GM21825 (cell line): ENCODE data around the gene AMOTL1.

Source experiments
- ATAC-seq: cut with Tn5 transposase; IDR thresholded peaks from one replicate; pipeline ENCODE4 v1.9.1; 2021; ENCODE audit warnings: mild to moderate bottlenecking, moderate library complexity; ENCODE audit not compliant: unreplicated experiment

The AMOTL1 gene, protein sequence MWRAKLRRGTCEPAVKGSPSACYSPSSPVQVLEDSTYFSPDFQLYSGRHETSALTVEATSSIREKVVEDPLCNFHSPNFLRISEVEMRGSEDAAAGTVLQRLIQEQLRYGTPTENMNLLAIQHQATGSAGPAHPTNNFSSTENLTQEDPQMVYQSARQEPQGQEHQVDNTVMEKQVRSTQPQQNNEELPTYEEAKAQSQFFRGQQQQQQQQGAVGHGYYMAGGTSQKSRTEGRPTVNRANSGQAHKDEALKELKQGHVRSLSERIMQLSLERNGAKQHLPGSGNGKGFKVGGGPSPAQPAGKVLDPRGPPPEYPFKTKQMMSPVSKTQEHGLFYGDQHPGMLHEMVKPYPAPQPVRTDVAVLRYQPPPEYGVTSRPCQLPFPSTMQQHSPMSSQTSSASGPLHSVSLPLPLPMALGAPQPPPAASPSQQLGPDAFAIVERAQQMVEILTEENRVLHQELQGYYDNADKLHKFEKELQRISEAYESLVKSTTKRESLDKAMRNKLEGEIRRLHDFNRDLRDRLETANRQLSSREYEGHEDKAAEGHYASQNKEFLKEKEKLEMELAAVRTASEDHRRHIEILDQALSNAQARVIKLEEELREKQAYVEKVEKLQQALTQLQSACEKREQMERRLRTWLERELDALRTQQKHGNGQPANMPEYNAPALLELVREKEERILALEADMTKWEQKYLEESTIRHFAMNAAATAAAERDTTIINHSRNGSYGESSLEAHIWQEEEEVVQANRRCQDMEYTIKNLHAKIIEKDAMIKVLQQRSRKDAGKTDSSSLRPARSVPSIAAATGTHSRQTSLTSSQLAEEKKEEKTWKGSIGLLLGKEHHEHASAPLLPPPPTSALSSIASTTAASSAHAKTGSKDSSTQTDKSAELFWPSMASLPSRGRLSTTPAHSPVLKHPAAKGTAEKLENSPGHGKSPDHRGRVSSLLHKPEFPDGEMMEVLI

DNA sequence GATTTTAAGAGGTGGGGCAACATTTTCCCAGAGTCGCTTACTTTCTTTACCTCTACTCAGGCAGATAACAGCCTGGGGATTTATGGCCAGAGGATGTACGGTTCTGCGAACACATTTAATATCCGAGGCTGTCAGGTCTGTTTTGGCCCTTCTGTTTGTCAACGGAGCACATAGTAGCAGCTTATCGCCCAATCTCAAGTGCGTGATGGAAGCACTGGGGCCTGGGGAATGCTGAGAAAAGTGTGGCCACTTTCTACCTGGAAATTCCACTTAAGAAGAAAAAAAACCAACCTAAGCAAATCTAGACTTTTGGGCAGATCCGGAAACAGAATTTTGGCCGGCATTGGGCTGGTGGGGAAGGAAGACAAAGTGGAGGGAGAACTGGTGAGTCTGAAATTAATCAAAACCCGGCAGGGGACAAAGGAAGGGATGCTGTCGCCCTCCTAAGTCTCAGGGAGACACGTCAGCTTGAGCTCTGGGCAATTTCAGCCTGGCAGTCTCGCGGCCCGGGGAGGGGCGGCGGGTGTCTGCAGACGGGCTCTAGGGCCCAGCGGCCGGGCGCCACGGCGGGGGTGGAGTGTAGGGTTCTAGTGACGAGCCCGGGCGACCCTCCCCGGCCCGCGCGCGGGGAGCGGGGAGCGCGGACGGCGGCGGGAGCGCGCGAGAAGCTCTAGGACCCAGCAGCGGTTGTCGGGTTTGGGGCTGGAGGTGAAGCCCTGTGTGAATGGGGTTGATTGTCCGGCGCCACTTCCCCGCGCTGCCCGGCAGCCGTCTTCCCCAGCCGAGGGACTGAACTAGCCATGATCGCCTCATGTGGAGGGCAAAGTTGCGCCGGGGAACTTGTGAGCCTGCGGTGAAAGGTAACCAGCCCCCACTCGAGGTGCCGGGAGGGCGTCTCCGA lies at the start of gene AMOTL1:
Gene AMOTL1, plus strand, starts transcription at position 656 of the 901 bp plus-strand sequence. Its CDS starts 156 bp downstream, at position 812.
- peak; percentile 82 for ATAC-seq

DNA sequence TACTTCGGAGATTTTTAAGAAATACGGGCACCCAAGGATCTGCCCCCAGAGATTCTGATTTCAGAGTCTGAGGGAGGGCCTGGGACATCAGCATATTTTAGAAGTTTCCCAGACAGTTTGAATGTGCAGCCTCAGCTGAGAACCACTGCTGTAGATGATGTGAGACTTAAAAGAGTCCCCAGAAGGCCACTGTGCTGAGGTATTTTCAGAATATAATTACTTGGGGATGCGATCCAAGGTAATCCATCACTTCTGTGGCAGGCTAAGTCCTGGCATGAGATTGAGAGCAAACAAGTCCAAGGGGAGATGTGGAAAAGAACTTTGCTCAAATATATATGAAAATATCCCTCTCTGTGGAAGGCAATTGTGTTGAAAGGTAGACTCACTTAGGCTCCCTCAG lies 48.3 kb upstream of the AMOTL1 start:
- no peak for ATAC-seq

DNA sequence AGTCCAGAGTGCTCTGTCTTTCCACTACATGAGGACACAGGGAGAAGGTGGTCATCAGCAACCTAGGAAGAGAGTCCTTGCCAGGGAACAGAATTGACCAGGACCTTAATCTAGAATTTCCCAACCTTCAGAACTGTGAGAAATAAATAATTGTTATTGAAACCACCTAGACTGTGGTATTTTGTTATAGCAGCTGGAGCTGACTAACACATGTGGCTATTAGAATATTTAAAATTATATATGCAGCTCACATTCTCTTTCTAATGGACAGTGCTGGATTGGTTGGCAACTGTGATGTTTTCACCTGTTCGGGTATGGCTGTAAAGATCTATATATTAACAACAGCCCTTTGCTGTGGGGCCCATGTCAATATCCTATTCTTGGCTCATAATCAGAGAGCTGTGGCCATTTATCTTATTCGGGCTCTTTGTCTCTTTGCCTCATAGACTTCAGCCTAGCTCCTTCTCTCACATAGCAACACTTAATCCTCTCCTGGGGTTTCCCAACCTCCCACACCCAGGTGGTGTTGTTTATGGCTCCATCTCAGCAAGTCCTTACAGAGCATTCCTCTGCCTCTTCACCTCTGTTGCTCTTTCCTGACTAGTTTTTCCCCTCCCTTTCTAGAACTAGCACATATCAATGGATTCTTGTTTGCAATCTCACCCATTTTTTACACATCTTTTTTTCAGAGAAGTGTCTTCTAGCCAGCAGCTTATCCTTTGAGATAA lies 46.4 kb upstream of the AMOTL1 start:
- ATAC-seq: no peak

DNA sequence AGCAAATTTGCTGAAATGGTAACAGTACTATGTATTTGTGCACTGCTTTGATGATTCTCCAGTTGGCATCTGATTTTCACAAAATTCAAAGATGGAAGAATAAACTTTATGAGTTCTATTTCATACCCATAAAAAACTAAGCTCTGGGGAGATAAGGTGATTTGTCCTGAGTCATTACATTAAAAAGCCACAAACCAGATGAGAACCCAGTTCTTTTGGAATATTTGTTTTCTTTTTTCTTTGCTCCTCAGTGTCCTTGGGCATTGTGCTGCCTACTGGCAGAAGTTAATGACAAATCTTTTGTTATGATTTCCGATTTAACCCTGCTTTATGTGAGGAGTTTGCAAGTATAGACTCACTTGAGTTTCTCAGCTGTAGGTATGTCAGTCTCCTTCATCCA lies 45.4 kb upstream of the AMOTL1 start:
- ATAC-seq: no peak

DNA sequence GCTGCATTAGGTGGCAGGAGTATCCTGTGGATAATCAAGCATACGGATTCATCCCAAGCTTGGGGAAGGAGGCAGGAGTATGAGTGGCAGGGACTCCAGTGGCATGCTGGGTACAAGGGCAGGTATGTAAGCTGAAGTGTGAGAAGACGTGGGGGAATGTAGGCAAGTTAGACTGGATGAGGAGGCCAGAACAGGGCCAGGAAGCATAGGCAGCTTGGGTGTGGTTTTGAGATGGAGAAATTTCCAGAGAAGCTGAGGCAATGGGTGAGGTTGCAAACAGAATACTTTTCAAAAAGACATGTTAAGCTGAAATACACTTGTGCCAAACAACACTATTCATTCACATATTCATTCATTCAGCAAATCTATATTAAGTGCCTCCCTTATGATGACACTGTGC lies 43.1 kb upstream of the AMOTL1 start:
- ATAC-seq: no peak

DNA sequence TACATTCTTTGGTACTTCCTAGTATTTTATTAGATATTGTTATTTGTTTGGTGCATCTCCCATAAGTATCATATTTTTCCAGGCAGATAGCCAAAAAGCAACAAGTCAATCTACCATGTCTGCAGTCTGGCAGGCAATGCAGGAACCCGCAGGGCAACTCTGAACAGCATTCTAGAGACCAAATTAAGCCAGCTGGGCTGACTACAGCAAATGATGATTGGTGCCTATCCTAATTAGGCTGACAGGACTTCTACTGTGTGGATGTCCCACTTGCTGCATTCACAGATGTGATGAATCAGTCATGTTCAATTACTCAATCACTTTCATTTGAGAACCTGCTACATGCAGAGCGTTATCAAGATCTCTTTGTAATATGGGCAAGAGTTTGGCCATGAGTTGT lies 40.3 kb upstream of the AMOTL1 start:
- no peak for ATAC-seq

DNA sequence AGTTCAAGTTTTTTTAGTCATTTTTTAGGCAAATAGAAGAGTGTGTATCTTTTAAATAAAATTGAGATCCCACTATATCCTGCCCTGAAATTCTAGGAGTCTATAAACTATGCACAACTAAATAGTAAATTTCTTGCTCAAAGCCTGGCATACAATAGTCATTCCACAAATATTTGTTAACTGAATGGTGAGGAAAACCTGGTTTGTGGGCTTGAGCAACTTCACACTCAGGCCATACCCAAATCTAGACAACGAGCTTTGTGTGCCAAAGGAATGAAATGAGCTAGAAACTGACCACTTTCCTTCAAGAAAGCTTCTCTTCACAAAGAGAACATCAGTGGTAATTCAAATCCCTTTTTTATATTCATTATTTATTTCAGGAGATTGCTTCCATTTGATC lies 39.6 kb upstream of the AMOTL1 start:
- no peak for ATAC-seq

DNA sequence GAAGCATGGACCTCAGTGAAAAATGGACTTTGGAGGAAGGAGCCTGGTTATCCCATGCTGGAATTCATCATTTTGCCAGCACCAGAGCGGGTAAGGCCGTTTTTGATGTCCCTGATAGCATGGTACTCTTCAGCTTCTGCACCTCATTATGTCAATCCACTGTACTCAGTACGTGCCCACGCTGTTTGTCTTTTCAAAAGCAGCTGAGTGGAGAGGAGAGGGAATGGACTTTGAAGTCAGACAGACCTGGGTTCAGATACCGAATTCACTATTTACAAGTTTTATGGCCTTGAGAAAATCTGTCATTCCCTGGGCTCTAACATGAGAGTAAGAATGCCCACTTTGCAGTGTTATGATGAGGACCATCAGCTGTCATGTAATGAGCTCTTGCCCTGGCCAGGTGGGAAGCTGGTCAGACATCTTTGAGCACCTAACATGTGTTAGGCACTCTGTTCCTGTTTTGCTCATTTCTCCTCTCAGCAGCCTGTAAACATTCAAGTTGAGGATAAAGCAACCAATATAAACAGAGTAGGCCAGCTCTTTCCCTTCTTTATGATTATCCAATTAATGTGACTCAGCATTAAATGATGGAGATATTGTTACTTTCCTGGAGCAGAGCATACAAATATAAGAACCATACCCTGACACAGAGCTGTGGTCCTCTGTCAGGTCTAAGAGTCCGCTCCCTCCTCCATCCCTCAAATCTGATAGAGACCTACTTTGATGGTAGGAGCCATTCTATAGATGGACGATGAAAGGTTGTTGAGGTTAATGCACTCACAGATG lies 39.0 kb upstream of the AMOTL1 start:
- no peak for ATAC-seq

DNA sequence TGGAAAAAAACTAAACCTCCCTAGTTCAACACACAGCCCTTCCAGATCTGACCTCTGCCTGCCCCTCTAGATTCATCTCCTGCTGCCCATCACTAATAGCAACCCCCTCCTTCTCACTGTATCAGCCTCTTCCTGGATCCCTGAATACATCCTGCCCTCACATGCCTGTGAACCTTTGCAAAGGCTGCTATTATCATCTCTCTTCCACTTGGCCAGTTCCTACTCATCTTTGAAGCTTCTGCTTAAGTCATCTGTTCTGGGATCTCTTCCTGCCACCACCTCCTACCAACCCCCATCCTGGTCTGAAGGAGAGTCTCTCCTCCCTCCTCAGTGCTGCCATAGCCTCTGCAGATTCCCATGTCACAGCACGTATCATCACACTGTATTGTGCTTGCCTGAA lies 38.0 kb upstream of the AMOTL1 start:
- no peak for ATAC-seq

DNA sequence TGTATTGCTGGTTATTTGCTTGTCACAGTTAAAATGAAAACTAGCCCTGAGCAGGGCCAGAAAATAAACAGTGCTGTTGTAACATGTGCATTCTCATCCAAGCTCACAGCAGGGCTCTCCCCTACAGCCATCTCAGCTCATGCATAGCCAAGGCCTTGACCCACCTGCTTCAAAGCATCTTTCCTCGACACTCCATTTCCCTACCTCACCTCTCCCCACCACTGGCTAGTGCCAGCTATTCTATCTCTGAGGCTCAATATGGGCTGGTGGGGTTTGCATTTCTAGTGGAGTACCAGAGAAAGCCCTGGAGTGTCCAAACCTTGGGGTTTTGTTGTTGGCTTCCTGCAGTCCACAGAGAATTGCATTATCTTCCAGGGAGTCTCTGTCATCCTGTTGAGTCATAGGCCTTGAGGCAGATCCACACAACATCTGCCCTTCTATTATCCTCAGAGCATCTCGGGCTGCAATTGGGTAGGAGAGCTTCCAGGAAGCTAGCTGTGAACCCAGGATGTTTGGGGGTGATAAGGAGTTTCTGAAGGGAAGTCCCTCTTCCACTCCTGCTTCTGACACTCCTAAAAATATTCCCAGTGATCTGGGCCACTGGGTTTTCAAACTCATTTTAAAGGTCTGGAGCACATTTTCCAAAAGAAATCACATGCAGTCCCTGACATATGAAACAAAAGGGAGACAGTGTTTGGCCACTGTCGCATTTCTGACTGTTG lies 36.1 kb upstream of the AMOTL1 start:
- ATAC-seq: no peak

DNA sequence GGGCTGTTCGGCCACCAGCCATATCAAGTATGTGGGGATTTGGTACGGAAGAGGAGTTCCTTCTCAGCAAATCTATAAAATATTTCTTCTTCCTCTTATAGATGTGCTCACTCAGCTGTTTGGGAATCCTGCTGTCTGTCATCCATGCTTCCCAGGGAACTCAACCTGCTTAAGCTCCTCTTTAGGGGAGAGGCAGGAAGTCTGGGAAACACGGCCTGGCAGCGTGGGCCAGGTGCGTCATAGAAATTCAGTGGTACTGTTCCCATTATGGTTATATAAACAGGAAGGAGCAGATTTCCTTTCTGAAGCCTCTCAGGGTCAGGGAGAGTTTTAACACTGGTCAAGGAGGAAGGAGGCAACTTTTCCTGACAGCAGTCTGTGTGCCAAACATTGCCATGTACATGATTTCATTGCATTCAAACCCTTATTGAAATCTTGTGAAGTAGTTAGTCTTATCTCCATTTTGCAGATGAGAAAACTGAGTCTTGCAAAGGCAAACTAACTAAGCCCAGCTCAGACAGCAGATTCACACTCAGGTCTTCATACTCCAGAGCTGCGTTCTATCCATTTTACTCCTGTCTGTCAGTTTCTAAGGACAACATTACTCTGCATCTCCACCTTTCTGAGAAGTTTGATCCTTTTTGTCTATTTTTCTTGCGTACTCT lies 35.4 kb upstream of the AMOTL1 start:
- ATAC-seq: no peak

DNA sequence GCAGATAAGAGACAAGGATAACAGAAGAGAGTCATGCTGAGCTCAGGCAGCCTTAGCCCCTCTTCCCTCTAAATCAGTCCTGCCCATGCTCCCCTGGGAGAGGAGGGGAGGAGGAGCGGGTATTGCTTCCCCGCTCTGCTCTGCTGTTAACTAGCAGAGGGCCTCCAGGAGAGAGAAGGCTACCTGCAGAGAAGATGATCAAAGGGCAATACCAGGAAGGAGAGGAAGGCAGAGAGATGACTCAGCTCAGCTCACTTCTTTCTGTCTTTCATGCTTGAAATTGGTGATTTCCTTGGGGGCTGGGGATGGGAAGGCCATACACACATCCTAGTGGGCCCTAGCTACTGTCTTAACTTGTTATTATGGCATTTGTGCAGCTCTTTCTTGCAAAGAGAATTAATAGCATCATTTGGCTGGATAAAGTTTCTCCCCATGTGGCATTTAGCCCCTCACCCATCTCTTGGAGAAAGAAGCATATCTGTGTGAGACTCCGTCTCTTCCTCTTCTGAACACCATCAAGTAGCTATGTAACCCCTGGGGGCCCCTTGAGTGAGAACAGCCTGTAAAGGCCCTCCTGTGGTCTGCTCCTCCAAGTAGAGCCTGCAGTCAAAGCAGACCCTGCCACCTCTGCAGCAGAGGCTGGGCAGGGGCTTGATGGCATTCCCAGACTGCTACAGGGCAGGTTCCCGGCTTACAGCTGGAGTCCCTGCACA lies 33.4 kb upstream of the AMOTL1 start:
- ATAC-seq: no peak

DNA sequence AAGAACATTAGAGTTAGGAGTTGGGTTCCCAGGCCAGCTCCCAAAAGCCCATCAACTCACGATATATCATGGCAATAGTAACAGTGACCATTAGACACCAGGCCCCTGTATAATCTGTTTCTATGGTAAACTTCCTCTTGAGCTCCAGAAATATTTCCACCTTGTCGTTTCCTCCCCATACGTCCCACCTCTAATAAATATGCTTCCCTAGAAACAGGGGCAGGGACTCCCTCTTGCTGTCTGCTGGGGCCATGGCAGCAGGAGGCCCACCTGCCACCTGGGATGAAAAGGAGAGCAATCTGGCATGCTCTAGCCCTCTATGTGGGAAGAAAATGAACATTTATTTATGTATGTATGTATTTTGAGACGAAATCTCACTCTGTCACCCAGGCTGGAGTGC lies 32.2 kb upstream of the AMOTL1 start:
- ATAC-seq: no peak

DNA sequence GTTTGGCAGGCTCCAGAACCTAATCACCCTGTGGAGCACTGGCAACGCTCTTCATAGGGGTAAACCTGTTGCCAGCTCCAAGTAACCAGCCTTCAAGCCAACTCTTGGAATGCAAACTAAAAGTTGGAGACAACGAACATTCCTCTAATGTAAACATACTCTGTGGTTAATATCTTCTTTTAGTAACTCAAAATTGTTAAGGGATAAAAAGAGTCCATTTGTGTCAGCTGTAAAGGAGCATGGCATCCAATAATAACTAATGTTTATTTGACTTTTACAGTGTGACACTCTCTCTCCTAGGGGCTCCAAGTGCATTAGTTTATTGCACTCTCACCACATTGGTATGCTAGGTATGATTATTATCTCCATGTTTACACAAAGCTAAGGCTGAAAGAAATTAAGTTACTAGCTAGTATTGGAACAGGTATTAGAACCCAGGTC lies 31.0 kb upstream of the AMOTL1 start:
- ATAC-seq: no peak

DNA sequence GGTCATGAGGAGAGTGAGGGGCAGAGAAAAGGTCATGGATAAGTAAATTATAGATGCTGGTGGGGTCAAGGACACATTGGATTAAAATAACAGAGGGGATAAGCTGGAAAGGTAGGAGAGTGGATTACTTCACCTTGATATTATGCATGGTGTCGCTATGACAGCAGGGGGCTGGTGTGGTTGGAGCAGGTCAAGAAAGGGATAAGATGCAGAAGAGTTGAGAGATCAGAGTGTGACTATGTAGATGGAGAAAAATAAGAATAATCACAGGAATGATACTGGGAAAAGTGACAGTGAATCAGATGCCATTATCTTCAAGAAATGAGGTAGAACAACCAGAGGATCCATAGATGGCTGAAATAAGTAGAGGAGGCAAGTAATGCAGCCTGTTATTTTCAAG lies 29.4 kb upstream of the AMOTL1 start:
- ATAC-seq: no peak

DNA sequence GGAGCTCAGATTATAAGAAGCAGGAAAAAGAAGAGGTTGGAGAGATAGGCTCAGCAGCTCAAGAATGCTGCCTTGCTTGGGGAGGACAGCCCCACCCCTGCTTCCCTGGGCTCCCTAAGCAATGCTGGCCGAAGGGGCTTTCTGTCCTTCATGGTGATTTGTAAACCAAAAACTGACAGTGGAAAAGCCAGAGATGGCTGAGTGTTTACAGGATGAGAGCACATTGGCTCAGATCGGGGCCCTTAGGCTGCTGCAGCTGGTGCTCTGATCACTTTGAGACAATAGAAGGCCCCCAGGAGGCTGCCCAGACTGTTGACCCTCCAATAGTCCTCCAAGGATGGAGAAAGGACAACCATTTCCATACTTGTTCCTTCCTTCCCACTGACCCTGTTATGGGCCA lies 28.8 kb upstream of the AMOTL1 start:
- ATAC-seq: no peak
